Measurements from ENCODE around the gene WDSUB1.

DNA sequence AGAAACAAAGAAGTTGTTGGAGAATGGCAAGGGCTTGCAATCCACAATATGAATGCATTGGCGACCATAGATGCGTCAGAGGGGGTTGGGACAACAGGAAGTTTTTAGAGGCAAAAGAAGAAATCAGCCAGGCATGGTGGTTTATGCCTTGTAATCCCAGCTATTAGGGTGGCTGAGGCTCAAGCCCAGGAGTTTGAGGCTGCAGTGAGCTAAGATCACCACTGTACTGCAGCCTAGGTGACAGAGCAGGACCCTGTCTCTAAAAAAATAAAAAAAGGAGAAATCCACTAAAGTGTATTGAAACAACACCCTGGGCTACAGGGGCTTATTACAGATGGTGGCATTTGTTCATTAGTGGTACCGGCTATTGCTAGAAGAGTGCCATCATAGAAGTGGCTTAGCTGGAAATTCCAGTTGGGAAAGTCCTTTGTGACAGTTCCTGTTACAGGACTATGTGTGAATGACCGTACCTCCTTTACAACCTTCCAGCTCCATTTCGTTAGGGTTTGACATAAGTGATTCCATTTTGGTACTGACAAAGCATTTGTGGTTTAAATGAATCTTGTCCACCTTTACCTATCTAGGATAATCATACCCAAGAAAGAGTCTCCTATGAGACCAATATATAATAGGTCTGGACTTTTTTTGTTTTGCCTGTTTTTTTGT, 10.7 kb upstream of the WDSUB1 start:
- TF ChIP-seq, protein P1, sequence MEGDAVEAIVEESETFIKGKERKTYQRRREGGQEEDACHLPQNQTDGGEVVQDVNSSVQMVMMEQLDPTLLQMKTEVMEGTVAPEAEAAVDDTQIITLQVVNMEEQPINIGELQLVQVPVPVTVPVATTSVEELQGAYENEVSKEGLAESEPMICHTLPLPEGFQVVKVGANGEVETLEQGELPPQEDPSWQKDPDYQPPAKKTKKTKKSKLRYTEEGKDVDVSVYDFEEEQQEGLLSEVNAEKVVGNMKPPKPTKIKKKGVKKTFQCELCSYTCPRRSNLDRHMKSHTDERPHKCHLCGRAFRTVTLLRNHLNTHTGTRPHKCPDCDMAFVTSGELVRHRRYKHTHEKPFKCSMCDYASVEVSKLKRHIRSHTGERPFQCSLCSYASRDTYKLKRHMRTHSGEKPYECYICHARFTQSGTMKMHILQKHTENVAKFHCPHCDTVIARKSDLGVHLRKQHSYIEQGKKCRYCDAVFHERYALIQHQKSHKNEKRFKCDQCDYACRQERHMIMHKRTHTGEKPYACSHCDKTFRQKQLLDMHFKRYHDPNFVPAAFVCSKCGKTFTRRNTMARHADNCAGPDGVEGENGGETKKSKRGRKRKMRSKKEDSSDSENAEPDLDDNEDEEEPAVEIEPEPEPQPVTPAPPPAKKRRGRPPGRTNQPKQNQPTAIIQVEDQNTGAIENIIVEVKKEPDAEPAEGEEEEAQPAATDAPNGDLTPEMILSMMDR (conservative IDR thresholded peaks at IDR 0.05; ENCODE audit: low read length): no peak
- no peak for TF ChIP-seq EZH2phosphoT487 (IDR thresholded peaks at IDR 0.05; ENCODE audit: borderline replicate concordance, low read depth, low read length)
